Suppressor macrophage treated with lipopolysaccharide for 1 hour (primary cell): ENCODE results near the gene HNRNPLL.
"Not testable (repeated sequence)": the region's sequence is repeated elsewhere in the genome, so short reads cannot be mapped to it uniquely, and the experiment has no call there.

Experiments used
- DNase-seq, 3 donors: peaks; one replicate each; pipeline ENCODE4 v3.0.0-alpha.2; 2020 to 2022

The HNRNPLL gene

GRCh38 chr2:38552259-38552658 is 50.5 kb downstream of the HNRNPLL start:
- DNase-seq: no peak

- DNase-seq: no peak
Measured at GRCh38 chr2:38551746-38552145, 51.0 kb downstream of the HNRNPLL start.

GRCh38 chr2:38551171-38551570 is 51.6 kb downstream of the HNRNPLL start:
- no peak for DNase-seq

GRCh38 chr2:38549851-38550250 is 52.9 kb downstream of the HNRNPLL start:
- no peak for DNase-seq

GRCh38 chr2:38549071-38549704 is 53.5 kb downstream of the HNRNPLL start:
- no peak for DNase-seq

GRCh38 chr2:38547791-38548190 is 54.9 kb downstream of the HNRNPLL start:
- DNase-seq: no peak

- DNase-seq: no peak
Measured at GRCh38 chr2:38546585-38546984, 56.1 kb downstream of the HNRNPLL start.

GRCh38 chr2:38546064-38546463 is 56.7 kb downstream of the HNRNPLL start:
- DNase-seq: no peak

- not testable (repeated sequence) for DNase-seq
Measured at GRCh38 chr2:38542248-38542631, 60.5 kb downstream of the HNRNPLL start.

- DNase-seq: no peak
Measured at GRCh38 chr2:38540580-38541286, 62.0 kb downstream of the HNRNPLL start.

GRCh38 chr2:38539086-38539485 is 63.6 kb downstream of the HNRNPLL start:
- DNase-seq: no peak

- DNase-seq: no peak
Measured at GRCh38 chr2:38537937-38538525, 64.7 kb downstream of the HNRNPLL start.

GRCh38 chr2:38537296-38537695 is 65.4 kb downstream of the HNRNPLL start:
- not testable (repeated sequence) for DNase-seq

GRCh38 chr2:38535744-38536506 is 66.8 kb downstream of the HNRNPLL start:
- DNase-seq: peak; percentile 74 to 94 (median 87)

GRCh38 chr2:38535404-38535743 is 67.4 kb downstream of the HNRNPLL start:
- no peak for DNase-seq

- no peak for DNase-seq
Measured at GRCh38 chr2:38534746-38535403, 67.9 kb downstream of the HNRNPLL start.

- peak in 1 of 3 donors; percentile 25 for DNase-seq
Measured at GRCh38 chr2:38533757-38534545, 68.8 kb downstream of the HNRNPLL start.

- peak; percentile 71 to 78 (median 73) for DNase-seq
Measured at GRCh38 chr2:38533180-38533579, 69.5 kb downstream of the HNRNPLL start.

- no peak for DNase-seq
Measured at GRCh38 chr2:38532366-38532765, 70.4 kb downstream of the HNRNPLL start.

- DNase-seq: no peak
Measured at GRCh38 chr2:38529208-38529607, 73.5 kb downstream of the HNRNPLL start.

- no peak for DNase-seq
Measured at GRCh38 chr2:38528534-38528933, 74.2 kb downstream of the HNRNPLL start.

- DNase-seq: peak; percentile 62 to 77 (median 76)
Measured at GRCh38 chr2:38528008-38528442, 74.7 kb downstream of the HNRNPLL start.
